GM18502 (cell line): ENCODE results near the gene EXPH5.
"Not testable (repeated sequence)": the region's sequence is repeated elsewhere in the genome, so short reads cannot be mapped to it uniquely, and the experiment has no call there.

Experiments
- ATAC-seq: cut with Tn5 transposase; IDR thresholded peaks from one replicate; pipeline ENCODE4 v1.9.1; 2021; ENCODE audit warnings: mild to moderate bottlenecking; ENCODE audit not compliant: unreplicated experiment, poor library complexity

The EXPH5 gene, protein sequence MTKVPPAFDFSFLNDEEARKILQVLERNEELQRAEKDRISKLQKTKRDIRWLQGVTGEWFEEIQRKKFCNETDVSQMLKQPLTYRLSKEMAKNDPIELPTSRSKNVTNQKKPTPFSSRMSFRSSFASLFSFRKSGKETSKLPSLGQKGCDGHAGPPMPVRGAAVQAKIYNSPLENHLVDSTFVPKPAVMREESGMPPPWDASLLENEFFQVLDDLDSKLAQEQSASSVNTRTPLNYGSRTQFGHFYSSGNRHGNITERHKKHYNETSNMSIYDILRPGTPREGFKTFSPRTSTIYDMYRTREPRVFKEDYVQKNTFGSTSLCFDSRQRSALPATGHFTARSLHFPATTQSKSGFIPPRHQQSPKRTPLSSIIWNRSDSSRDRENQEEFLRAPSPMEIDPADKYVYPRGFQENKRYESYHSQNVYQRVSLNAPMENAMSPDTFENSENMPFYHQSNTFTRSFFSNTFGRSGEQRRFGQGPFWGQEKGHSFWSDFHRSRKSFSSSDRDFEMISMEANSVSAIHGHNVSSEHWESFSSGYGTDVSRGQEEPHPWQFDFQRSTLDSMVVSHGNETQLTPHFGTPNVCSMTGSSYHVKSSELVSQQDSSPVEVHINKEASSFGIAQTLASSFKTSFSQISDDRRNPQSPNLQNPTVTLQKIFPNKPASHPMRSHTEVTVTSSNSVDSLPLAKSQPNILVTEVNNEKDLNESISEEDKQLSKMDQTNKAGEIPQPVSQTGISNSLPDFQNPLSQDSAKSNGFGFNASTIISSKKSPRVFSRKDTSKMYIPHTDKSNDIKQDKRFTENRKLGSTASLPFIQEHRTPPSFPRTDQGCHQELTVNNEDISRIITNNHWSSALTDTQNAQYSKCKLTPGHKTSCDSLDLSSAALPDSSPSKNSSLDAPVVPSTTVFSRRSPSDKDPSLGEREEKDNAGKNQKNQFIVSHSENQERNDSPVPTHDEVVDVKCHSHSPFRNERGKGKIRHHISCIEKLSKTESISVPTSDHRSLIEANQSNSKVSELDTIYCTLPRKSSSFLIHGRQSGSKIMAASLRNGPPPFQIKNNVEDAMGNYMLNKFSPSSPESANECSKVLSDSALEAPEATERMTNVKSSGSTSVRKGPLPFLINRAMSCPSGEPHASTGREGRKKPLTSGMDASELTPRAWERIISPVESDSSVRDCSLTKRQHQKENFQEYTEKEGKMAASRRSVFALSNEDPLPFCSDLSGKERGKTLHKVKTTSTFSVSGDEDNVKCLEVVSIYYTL (N-terminal part only)

DNA sequence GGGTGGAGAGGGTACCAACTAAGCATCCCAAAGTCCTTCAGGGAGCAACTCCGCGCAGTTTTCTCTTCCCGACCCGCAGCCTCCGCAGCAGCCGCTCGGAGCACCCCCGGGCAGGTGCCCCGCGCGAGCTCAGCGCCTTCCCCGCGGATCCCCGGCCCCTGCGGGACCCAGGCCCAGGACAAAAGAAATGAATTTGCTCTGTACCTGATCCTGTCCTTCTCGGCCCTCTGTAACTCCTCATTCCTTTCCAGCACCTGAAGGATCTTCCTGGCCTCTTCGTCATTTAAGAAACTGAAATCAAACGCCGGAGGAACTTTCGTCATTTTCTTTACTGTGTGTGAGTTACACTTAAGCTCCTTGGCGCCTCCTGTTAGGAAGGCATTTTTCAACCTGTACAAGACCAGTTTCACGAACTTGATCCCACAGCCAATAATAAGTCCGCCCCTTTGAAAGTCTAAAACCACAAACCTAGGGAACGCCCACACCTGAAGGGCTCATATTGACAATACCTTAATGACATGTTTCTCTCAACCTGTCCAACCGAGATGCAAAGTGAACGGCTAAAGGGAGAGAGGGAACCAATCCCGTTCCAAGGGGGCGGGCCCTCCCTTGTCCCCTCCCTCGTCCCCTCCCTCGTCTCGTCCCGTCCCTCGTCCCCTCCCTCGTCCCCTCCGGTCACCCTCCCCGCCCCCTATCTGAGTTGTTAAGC, at the start of gene EXPH5:
Gene EXPH5, minus strand, starts transcription at position 555 of the 709 bp plus-strand sequence. Its CDS starts 232 bp downstream, at position 323.
- ATAC-seq: peak; percentile 96

DNA sequence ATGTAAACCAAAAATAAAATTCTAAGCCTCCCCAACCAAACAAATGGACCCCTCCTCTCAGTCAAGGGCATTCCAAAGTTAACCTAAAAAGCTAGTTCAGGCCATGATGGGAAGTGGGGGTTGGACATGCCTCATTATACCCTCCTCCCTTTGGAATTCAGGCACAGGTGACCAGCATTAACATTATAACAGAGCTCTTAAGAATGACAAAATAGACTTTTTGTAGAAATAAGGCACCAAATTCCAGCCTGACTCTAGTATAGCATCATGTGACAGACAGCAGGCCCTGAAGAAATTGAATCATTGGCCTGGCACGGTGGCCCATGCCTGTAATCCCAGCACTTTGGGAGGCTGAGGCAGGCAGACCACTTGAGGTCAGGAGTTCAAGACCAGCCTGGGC, 48.2 kb upstream of the EXPH5 start:
- ATAC-seq: not testable (repeated sequence)

DNA sequence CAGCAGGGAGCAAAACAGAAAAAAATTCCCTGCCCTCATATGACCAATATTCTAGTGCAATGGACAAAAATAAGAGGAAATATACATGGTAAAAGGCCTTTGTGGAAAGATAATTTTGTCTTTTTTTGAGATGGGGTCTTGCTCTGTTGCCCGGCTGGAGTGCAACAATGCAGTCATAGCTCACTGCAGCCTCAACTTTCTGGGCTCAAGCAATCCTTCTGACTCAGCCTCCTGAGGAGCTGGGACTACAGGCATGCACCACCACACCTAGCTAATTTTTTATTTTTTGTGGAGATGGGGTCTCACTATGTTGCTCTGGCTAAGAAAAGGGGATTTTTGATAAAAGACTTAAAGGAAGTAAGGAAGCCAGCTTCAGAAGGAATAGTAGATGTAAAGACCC, 45.6 kb upstream of the EXPH5 start:
- ATAC-seq: no peak

DNA sequence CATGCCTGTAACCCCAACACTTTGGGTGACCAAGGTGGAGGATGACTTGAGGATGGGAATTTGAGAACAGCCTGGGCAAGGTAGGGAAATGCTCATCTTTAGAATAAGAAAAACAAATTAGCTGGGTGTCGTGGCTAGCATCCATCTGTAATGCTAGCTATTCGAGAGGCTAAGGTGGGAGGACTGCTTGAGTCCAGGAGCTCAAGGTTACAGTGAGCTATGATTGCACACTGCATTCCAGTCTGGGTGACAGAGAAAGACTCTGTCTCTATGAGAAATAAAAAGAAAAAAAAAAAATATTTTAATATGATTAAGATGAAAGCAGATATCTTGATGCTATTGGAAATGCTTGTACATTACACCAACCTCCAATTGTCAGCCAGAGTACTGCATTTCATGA, 42.7 kb upstream of the EXPH5 start:
- no peak for ATAC-seq

DNA sequence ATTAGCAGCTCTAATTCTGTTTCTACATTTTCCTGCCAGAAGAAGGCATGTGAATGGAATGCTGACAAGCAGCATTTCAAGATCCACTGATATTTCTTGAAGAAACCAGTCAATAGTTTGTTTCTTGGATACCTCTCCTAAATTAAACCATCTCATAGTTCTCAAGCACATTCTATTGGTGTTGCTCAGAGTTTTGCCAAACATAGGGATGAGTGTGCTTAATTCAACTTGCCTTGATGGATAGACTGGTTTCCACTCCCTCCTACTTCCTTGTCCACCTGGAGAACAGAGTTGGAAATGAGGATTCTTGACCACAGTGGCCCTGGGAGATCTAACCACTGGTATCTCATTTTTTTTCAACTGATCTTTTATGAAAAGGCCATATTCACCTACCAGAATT, 41.5 kb upstream of the EXPH5 start:
- no peak for ATAC-seq

DNA sequence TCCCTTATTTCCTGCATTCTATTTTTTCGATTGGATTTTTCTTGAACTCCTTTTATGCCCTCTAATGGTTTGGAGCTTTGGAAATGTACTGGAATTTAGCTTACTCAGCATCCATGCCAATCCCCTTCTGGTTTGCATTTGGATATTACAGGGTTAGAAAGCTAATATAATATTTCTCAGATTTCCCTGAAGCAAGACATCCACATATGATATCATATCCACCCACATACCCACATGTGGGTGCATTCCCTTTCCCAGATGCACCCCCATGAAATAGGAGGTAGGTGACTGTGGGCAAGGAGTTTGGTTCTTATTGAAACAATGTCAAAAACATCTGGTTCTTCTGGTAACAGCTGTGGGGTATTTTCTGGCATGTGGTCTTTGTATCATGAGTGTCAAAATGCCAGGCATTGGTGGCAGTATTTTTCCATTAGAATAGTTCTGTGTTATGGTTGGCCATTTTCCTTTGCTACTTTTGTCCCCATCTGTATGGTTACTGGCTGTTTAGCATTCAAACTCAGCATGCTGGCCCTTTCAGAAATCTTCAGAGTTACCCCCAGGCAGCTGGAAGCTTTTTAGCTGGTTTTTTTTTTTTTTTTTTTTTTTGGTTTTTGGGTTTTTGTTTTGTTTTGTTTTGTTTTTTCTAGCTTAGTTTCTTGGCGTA, 38.6 kb upstream of the EXPH5 start:
- no peak for ATAC-seq

DNA sequence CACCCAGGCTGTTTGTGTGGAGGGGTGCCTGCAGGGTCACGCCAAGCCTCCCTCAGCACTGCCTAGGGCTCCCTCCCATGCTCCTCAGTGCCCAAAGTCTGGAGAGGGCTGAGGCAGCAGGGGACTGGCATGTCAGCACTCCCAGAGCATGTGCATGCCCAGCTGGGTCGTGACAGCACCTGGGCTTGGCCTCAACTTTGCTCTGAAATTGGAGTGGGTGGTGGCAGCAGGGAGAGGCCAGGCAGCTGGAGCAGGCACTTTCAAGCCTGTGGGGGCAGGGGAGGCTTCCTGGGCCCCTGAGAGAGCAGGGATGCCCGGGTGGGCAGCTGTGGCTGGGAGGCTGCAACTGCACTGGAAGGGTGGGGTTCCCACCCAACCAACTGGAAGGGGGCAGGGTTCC, 35.7 kb upstream of the EXPH5 start:
- ATAC-seq: no peak

DNA sequence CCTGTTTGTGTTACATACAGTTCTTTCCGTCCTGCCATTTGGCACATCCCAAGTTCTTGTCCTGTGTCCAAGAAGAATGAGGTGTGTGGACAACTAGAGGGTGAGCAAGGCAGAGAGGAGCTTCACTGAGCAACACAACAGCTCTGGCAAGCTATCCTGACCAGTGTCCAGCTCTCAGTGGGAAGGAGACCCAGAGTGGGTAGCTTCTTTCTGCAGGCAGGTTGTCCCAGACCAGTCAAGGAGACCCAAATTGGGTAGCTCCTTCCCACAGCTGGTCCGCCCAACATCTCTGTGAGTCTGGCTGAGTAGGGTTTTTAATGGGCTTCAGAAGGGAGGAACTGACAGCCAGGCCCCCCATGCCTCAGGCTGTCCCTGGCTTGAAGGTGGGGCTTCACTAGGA, 35.2 kb upstream of the EXPH5 start:
- no peak for ATAC-seq

DNA sequence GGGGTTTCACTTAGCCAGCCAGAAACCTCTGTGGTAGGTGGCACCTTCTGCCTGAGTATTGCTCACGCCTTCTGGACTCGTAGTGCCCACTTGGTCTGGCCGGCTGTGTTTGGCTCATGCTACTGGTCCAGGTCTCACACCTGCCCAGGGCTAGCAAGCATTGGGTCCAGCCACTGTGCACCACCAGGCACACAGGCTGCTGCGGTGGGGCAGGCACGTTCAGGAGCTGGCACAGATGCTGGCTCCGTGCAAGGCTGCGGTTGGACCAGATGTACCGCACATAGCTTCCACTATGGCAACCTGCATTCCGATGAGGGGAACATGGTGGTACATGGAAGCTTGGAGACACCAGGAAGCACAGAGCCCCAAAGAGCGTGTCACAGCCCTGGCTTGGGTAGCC, 34.8 kb upstream of the EXPH5 start:
- no peak for ATAC-seq

DNA sequence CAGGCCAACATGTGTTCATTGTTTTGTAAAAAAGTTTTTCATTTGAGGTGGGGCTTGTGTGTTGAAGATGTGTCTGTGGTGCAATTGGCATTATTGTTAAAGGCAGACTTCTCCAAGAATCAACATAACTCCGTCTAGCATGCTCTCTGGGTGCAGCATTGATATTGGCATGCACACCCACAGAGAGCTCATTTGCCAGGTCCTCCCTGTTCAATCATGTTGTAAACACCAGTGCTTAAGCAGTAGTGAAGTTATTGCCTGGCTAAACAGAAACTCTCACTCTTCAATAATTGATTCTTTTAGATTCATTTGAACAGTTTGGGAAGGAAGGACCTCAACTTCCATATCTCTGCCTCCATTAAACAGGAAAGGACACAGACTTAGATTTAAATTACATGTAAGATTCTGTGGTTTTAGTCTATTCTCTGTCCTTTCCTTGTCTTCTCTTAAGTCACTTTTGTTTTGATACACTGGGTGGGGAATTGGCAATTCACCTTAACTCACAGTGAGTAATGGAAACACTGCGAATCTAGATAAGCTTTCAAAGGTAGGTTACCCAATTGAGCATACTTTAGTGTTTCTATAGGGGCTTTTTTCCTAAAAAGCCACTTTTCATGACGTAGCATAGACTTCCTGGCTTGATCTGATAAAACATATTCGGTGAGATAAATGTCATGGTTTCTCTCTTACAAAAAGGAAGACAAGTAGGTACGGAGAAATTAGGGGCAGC, 30.8 kb upstream of the EXPH5 start:
- ATAC-seq: no peak

DNA sequence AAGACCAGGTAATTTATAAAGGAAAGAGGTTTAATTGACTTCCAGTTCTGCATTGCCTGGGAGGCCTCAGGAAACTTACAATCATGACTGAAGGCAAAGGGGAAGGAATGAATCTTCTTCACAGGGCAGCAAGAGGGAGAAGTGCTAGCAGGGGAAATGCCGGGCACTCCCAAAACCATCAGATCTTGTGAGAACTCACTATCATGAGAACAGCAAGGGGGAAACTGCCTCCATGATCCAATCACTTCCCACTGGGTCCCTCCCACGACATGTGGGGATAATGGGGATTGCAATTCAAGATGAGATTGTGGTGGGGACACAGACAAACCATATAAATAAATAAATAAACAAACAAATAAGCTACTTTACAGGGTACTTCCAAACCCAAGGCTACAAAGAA, 28.8 kb upstream of the EXPH5 start:
- no peak for ATAC-seq

DNA sequence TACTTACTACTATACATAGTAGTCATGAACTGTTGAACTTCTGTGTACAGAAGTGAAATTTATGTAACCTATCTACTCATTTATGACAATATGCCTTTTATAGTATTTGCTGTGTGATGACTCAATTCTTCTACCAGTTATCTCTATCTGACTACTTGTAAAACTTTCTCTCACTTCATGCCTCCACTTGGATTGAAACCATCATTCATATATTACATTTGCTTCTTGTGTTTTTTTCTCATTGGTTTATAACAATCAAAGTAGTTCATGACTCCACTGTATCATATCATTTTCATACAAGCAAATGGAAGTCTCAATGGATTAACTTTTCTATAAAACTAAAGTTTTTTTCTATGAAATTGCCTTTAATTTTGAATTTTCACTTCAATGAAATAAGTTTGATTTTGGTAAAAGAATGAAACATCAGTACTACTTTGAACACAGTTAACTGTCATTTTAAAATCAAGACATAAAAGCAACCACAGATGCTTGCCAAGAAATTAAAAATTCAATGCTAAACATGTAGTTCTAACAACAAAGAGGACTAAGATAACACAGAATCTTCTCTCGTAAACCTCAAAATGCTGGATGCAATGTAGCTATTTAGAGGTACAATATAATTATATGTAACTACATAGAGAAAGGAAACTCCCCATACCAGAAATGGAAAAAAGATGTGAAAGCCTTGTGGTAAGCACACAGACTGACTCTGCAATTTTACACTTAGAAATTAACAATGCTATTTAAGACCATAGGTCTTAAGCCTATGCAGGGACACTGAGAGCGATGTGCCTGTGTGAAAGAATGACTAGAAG, 27.6 kb upstream of the EXPH5 start:
- peak; percentile 89 for ATAC-seq

DNA sequence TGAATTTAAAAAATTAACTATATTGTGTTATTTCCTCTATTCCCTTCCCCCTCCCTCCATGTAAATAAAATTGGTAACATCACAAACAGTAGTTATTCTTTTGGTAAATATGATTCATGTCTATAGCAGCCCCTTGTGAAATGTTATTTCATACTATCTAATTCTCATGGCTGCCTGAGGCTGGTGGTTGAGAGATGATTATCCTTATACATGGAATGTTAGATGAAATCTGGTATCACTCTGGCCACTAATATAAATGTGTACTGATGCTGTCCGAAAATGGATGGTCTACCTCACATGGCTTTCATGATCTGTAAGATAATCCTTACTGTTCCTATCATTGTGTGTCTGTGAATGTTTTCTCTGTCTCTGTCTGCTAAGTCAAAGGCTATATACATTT, 25.0 kb upstream of the EXPH5 start:
- ATAC-seq: no peak

DNA sequence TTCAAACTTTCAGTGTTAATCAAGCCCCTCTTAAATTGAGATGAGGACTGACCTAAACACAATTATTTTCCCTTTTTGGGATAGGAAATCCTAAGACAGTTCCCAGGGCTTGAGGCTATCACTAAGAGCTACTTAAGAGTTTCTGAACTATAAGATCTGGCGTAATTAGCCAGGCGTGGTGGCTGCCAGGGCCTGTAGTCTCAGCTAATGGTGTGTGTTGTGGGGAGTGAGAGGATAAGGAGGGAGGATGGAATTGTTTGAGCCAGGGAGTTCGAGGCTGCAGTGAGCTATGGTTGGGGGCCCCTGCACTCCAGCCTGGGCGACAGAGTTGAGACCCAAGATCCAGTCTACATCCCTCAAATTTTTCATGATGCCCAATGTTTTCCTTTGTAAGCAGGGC, 23.5 kb upstream of the EXPH5 start:
- ATAC-seq: no peak

DNA sequence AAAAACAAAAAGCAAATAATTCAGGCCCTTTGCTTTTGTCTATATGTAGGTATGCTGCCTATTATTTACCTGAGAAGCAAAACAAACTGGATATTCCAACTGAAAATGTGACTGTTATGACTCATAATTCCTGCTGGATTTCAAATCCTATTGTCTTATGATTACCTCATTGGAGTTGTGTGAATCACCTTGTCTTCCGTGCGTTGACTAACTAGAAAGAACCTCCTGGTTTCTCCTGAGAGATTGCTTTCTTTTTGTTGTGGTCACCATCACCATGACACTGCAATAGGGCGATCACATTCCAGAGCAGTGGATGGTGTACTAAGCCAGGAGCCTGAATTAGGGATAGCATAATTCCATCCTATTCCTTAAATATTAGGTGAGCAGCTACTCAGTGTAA, 23.0 kb upstream of the EXPH5 start:
- no peak for ATAC-seq

DNA sequence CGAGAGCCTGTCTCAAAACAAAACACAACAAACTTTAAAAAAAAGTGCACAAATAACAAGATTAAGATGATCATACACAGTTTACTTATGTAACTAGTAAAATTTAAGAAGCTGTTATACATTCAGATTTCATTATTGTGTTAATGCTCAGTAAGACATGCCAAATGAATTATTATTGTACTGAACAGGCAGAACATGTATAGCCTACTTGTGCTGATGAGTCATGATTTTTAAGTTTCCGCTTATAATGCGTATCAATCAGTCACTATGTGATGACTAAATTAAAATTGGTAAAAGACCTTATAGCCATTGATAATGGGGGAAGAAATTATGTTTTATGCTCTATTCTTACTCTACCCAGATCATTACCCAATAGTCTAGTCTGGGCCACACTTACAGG, 20.5 kb upstream of the EXPH5 start:
- ATAC-seq: no peak

DNA sequence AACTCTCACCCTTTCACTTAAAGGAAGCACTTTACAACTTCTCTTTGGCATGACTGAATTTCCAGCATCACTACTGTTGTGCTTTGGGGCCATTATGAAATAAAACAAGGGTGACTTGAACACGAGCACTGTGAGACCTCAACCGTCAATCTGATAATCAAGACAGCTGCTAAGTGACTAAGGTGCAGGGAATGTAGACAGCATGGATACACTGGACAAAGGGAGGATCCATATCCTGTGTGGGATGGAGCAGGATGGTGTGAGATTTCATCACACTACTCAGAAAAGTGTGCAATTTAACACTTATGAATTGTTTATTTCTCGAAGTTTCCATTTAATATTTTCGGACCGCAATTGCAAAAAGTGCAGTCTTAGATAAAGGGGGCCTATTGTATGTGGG, 16.1 kb upstream of the EXPH5 start:
- no peak for ATAC-seq

DNA sequence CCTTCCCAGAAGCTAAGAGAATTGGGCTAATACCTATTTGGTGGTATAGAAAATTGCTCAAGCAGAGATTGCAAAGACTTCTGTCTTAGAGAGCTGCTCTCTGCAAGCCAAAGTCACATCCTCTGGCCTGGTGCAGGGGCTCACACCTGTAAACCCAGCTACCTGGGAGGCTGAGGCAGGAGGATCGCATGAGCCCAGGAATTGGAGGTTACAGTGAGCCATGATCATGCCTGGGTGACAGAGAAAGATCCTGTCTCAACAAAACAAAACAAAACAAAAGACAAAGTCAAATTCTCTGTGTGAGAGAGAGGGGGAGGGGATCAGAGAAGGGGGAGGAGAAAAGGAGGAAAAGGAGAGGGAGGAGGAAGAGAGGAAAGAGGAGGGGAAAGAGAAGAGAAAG, 15.0 kb upstream of the EXPH5 start:
- no peak for ATAC-seq
